Activated CD4-positive, alpha-beta T cell treated with anti-CD3 and anti-CD28 coated beads for 24 hours (primary cell): ENCODE results near the gene CARMIL1.

Experiments
- DNase-seq, 2 donors: peaks; one replicate each; pipeline ENCODE4 v3.0.0-alpha.2; 2020; ENCODE audit warnings: low read depth in 2 of 2

CARMIL1 gene

GRCh38 chr6:25404693-25405169 is 125.6 kb downstream of the CARMIL1 start:
- DNase-seq, result no peak

GRCh38 chr6:25405442-25405841 is 126.3 kb downstream of the CARMIL1 start:
- DNase-seq, result no peak

GRCh38 chr6:25407431-25407830 is 128.3 kb downstream of the CARMIL1 start:
- no peak for DNase-seq

- no peak for DNase-seq
Measured at GRCh38 chr6:25410102-25410501, 130.9 kb downstream of the CARMIL1 start.

- DNase-seq, result no peak
Measured at GRCh38 chr6:25411316-25411950, 132.3 kb downstream of the CARMIL1 start.

- no peak for DNase-seq
Measured at GRCh38 chr6:25413207-25413905, 134.2 kb downstream of the CARMIL1 start.

- no peak for DNase-seq
Measured at GRCh38 chr6:25414168-25414567, 135.0 kb downstream of the CARMIL1 start.

GRCh38 chr6:25414755-25415154 is 135.6 kb downstream of the CARMIL1 start:
- no peak for DNase-seq

- no peak for DNase-seq
Measured at GRCh38 chr6:25415274-25415673, 136.1 kb downstream of the CARMIL1 start.

GRCh38 chr6:25415701-25416100 is 136.5 kb downstream of the CARMIL1 start:
- DNase-seq, result no peak

GRCh38 chr6:25417046-25417605 is 138.0 kb downstream of the CARMIL1 start:
- DNase-seq, result no peak

- no peak for DNase-seq
Measured at GRCh38 chr6:25418454-25419052, 139.4 kb downstream of the CARMIL1 start.

GRCh38 chr6:25419879-25420278 is 140.7 kb downstream of the CARMIL1 start:
- DNase-seq, result no peak

GRCh38 chr6:25423358-25423757 is 144.2 kb downstream of the CARMIL1 start:
- DNase-seq, result no peak

- no peak for DNase-seq
Measured at GRCh38 chr6:25424303-25424702, 145.1 kb downstream of the CARMIL1 start.

GRCh38 chr6:25427549-25427948 is 148.4 kb downstream of the CARMIL1 start:
- no peak for DNase-seq

- DNase-seq, result no peak
Measured at GRCh38 chr6:25428758-25429317, 149.7 kb downstream of the CARMIL1 start.

GRCh38 chr6:25431306-25431974 is 152.3 kb downstream of the CARMIL1 start:
- no peak for DNase-seq

- DNase-seq, result no peak
Measured at GRCh38 chr6:25431975-25432307, 152.8 kb downstream of the CARMIL1 start.

GRCh38 chr6:25434921-25435320 is 155.7 kb downstream of the CARMIL1 start:
- DNase-seq, result no peak

- DNase-seq, result no peak
Measured at GRCh38 chr6:25435416-25435985, 156.3 kb downstream of the CARMIL1 start.

GRCh38 chr6:25436760-25437159 is 157.6 kb downstream of the CARMIL1 start:
- no peak for DNase-seq
